KMS-11 (cell line): ENCODE measurements around the gene PROM1.

Experiments used
- H2AFZ ChIP-seq: fragments of 200-600 bp; sonication (generic); 2 replicates; pipeline ENCODE4 v1.6.1; 2016; ENCODE audit warnings: antibody characterized with exemption, mixed run types, low read depth
- H3K27ac ChIP-seq: fragments of 200-600 bp; sonication (generic); 2 replicates; pipeline ENCODE4 v1.6.1; 2016; ENCODE audit warnings: mild to moderate bottlenecking, mixed run types
- H3K27me3 ChIP-seq: fragments of 200-600 bp; sonication (generic); 2 replicates; pipeline ENCODE4 v1.6.1; 2017; ENCODE audit warnings: mild to moderate bottlenecking, low read depth, mixed run types, moderate library complexity; ENCODE audit not compliant: insufficient read depth
- H3K36me3 ChIP-seq: fragments of 200-600 bp; sonication (generic); 2 replicates; pipeline ENCODE4 v1.6.1; 2017; ENCODE audit warnings: mild to moderate bottlenecking, mixed run types; ENCODE audit not compliant: insufficient read depth
- H3K4me1 ChIP-seq: fragments of 200-600 bp; sonication (generic); 2 replicates; pipeline ENCODE4 v1.6.1; 2016; ENCODE audit warnings: mild to moderate bottlenecking, low read depth, mixed run types; ENCODE audit not compliant: poor library complexity, severe bottlenecking
- H3K4me2 ChIP-seq: fragments of 200-600 bp; sonication (generic); 2 replicates; pipeline ENCODE4 v1.7.0; 2016; ENCODE audit warnings: mild to moderate bottlenecking, mixed run types
- H3K4me3 ChIP-seq: fragments of 200-600 bp; sonication (generic); IDR thresholded peaks from 2 replicates; pipeline ENCODE4 v1.6.1; 2017; ENCODE audit warnings: low read depth, low read length, mixed read lengths; ENCODE audit not compliant: insufficient read depth
- H3K79me2 ChIP-seq: fragments of 200-600 bp; sonication (generic); 2 replicates; pipeline ENCODE4 v1.6.1; 2016; ENCODE audit warnings: low read depth, mixed run types; ENCODE audit not compliant: insufficient read depth
- H3K9ac ChIP-seq: fragments of 200-600 bp; sonication (generic); 2 replicates; pipeline ENCODE4 v1.6.1; 2016; ENCODE audit warnings: mild to moderate bottlenecking, mixed run types
- H4K20me1 ChIP-seq: fragments of 200-600 bp; sonication (generic); 2 replicates; pipeline ENCODE4 v1.6.1; 2016; ENCODE audit warnings: mild to moderate bottlenecking, mixed run types; ENCODE audit not compliant: insufficient read depth
- TF ChIP-seq, protein P1 (sequence below): fragments of 200-600 bp; sonication (generic); conservative IDR thresholded peaks from 2 replicates; pipeline ENCODE4 v1.6.1; 2017; ENCODE audit warnings: low read depth, mild to moderate bottlenecking, antibody characterized with exemption, low read length, moderate library complexity, mixed read lengths

Gene PROM1

DNA sequence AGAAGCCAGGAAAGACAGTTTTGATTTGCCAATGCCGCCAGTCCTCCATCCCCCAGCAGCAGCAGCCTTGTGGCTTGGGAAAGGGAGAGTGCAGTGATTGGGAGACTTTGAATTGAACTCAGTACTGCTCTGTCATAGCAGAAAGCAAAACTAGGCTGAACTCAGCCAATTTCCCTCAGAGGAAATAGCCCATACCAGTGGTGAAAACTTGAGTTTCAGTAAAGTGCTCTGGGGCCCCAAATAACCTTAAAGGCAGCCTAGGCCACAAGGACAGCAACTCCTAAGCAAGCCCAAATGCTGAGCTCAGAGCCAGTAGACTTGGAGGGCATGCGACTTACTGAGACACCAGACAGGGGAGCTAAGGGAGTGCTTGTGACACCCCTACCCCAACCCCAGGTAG is 2.0 kb upstream of the PROM1 start:
- Histone ChIP-seq H3K36me3 (no peaks in the 10 kb centered on the region), H4K20me1 (no peaks in the 10 kb centered on the region), H3K27ac (no peak overlapping the region), H3K9ac (no peak overlapping the region), H2AFZ (no peak overlapping the region), H3K27me3 (no peaks in the 10 kb centered on the region), H3K79me2 (no peaks in the 10 kb centered on the region), H3K4me2 (no peak overlapping the region), H3K4me1 (no peaks in the 10 kb centered on the region), H3K4me3 (no peak overlapping the region)
- TF ChIP-seq, protein P1, sequence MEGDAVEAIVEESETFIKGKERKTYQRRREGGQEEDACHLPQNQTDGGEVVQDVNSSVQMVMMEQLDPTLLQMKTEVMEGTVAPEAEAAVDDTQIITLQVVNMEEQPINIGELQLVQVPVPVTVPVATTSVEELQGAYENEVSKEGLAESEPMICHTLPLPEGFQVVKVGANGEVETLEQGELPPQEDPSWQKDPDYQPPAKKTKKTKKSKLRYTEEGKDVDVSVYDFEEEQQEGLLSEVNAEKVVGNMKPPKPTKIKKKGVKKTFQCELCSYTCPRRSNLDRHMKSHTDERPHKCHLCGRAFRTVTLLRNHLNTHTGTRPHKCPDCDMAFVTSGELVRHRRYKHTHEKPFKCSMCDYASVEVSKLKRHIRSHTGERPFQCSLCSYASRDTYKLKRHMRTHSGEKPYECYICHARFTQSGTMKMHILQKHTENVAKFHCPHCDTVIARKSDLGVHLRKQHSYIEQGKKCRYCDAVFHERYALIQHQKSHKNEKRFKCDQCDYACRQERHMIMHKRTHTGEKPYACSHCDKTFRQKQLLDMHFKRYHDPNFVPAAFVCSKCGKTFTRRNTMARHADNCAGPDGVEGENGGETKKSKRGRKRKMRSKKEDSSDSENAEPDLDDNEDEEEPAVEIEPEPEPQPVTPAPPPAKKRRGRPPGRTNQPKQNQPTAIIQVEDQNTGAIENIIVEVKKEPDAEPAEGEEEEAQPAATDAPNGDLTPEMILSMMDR: no peak

DNA sequence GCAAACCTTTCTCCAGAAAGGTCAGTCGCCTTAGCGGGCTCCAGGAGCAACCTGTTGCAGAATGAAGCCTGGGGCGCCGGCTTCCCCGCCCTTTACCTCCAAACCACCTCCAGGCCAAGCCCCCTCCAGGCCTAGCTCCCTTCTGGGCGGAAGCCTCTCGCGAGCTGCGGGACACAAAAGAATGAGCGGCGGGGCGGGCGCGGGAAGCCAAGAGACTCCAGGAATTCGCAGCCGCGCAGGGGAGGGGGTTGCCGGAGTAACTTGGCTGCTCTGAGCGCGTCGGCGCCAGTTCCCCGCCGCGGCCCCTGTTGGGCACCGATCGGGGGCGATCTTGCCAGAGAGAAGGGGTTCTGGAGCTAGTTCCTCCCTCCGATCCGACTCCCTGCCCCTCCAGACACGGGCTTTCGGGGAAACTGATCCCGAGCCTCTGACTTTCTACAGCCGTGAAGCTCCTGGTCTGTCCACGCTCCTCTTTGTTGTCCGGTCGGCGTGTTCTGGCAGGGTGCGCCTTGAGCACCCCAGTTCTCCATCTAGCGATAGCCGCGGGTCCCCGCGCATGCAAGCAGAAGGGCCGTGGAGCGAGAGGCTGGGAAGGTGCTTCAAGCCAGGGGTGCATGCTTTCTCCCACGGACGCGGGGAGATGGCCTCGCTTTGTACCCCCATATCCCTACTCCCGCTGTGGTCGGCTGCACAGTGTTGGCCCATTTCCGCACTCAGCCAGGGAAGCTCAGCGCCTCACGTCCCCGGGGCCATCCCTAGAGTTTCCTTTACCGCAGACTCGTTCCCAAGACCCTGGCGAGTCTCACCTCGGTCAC is 1.2 kb downstream of the PROM1 start:
- H3K27ac ChIP-seq: no peak overlapping the region
- no peak overlapping the region for H3K4me3 ChIP-seq
- H2AFZ ChIP-seq: no peak overlapping the region
- H3K36me3 ChIP-seq: no peaks in the 10 kb centered on the region
- H4K20me1 ChIP-seq: no peaks in the 10 kb centered on the region
- no peaks in the 10 kb centered on the region for H3K27me3 ChIP-seq
- H3K4me2 ChIP-seq: no peak overlapping the region
- no peak overlapping the region for H3K9ac ChIP-seq
- no peaks in the 10 kb centered on the region for H3K79me2 ChIP-seq
- H3K4me1 ChIP-seq: no peaks in the 10 kb centered on the region
- TF ChIP-seq, protein P1: no peak

- H3K4me3 ChIP-seq: no peak overlapping the region
Observed at GRCh38 chr4:16082041-16082425, 1.8 kb downstream of the PROM1 start.

DNA sequence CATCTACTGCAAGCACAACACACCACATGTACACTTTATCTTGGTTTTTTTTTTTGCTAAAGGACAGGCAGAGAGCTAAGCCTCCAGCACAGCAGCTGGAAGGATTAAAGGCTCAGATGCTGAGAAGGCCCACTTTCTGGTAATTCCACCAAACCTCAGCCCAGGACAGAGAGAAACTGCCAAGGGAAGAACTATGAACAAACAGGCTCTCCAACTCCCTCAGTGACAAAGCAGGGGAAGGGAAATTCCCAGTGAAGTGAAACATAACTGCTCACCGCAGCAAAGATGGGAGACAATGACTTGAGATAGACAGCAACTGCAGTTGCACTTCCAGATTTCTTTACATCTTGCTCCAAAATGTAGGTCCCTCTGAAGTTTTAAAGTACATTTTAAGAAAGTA is 4.8 kb downstream of the PROM1 start:
- no peak overlapping the region for H2AFZ ChIP-seq
- no peaks in the 10 kb centered on the region for H4K20me1 ChIP-seq
- H3K36me3 ChIP-seq: no peaks in the 10 kb centered on the region
- H3K27ac ChIP-seq: no peak overlapping the region
- no peak overlapping the region for H3K4me3 ChIP-seq
- no peak overlapping the region for H3K4me2 ChIP-seq
- no peaks in the 10 kb centered on the region for H3K27me3 ChIP-seq
- no peak overlapping the region for H3K9ac ChIP-seq
- TF ChIP-seq, protein P1: no peak
- H3K79me2 ChIP-seq: no peaks in the 10 kb centered on the region
- H3K4me1 ChIP-seq: no peaks in the 10 kb centered on the region

More at GRCh38 chr4:16082041-16082425, 1.8 kb downstream of the PROM1 start:
- Histone ChIP-seq H2AFZ (no peak overlapping the region), H3K9ac (no peak overlapping the region), H3K4me1 (no peaks in the 10 kb centered on the region), H3K4me2 (no peak overlapping the region), H3K27me3 (no peaks in the 10 kb centered on the region), H3K79me2 (no peaks in the 10 kb centered on the region), H3K27ac (no peak overlapping the region), H3K36me3 (no peaks in the 10 kb centered on the region), H4K20me1 (no peaks in the 10 kb centered on the region)
- TF ChIP-seq, protein P1: no peak
